IgD-negative memory B cell (primary cell): Measurements from ENCODE around the gene PFN1. TPM values are rescaled to one million over a fixed set of nuclear protein-coding genes. Genes with fewer than 3 reads are reported as not detected.

ENCODE experiments used
- H3K27ac Mint-ChIP-seq, 3 donors: one replicate each; pipeline ENCODE4 v1.8.0; 2020 to 2022; ENCODE audit warnings: mild to moderate bottlenecking in 3 of 3, mixed read lengths in 3 of 3, moderate library complexity in 1 of 3
- H3K27me3 Mint-ChIP-seq: one replicate; pipeline ENCODE4 v1.8.0; 2021; ENCODE audit warnings: mixed read lengths
- H3K36me3 Mint-ChIP-seq: one replicate; pipeline ENCODE4 v1.8.0; 2020; ENCODE audit warnings: mild to moderate bottlenecking, mixed read lengths
- H3K4me1 Mint-ChIP-seq, 3 donors: one replicate each; pipeline ENCODE4 v1.8.0; 2020 to 2022; ENCODE audit warnings: mixed read lengths in 3 of 3, mild to moderate bottlenecking in 1 of 3
- H3K4me3 Mint-ChIP-seq, 4 donors: one replicate each; pipeline ENCODE4 v1.8.0; 2020 to 2022; ENCODE audit warnings: mild to moderate bottlenecking in 4 of 4, mixed read lengths in 4 of 4, moderate library complexity in 3 of 4
- H3K9me3 Mint-ChIP-seq, 3 donors: one replicate each; pipeline ENCODE4 v1.8.0; 2020 to 2021; ENCODE audit warnings: mixed read lengths in 3 of 3, mild to moderate bottlenecking in 1 of 3
- polyA plus RNA-seq: library from polyadenylated mRNA; unstranded; fragments of 300-500 nt; fragmentation: Illumina TruSeq; gene quantifications from one replicate; pipeline ENCODE4 v1.2.3, GENCODE V29; 2021

PFN1 gene
- polyA plus RNA-seq, 1 donor from 2014 or later: 1,903 TPM

GRCh38 chr17:4972322-4972721 lies 24.0 kb upstream of the PFN1 start:
- Mint-ChIP-seq H3K4me1 (peaks cover 0 to 11% (median 2%) of the 10 kb centered on the region in 3 donors), H3K27me3 (no peaks in the 10 kb centered on the region), H3K9me3 (no peaks in the 10 kb centered on the region), H3K27ac (peak overlapping the region in 1 of 3 donors; percentile 31), H3K4me3 (no peak overlapping the region), H3K36me3 (no peaks in the 10 kb centered on the region)

GRCh38 chr17:4971826-4972225 lies 23.5 kb upstream of the PFN1 start:
- H3K4me1 Mint-ChIP-seq: peaks cover 0 to 11% (median 2%) of the 10 kb centered on the region in 3 donors
- peak overlapping the region in 1 of 3 donors; percentile 31 for H3K27ac Mint-ChIP-seq
- H3K27me3 Mint-ChIP-seq: no peaks in the 10 kb centered on the region
- H3K36me3 Mint-ChIP-seq: no peaks in the 10 kb centered on the region
- H3K4me3 Mint-ChIP-seq: no peak overlapping the region
- no peaks in the 10 kb centered on the region for H3K9me3 Mint-ChIP-seq

- Mint-ChIP-seq H3K36me3 (peaks cover 2% of the 10 kb centered on the region), H3K4me3 (peak overlapping the region in 1 of 4 donors; percentile 64)
Observed at GRCh38 chr17:4970273-4970672, 21.9 kb upstream of the PFN1 start.

GRCh38 chr17:4969551-4970173 lies 21.3 kb upstream of the PFN1 start:
- peaks cover 5 to 22% (median 6%) of the 10 kb centered on the region in 3 donors for H3K4me1 Mint-ChIP-seq
- H3K4me3 Mint-ChIP-seq: peak overlapping the region in 3 of 4 donors; percentile 48 to 81 (median 54)
- H3K27me3 Mint-ChIP-seq: no peaks in the 10 kb centered on the region
- peak overlapping the region in 2 of 3 donors; percentile 36 to 67 for H3K27ac Mint-ChIP-seq
- H3K9me3 Mint-ChIP-seq: no peaks in the 10 kb centered on the region
- peaks cover 3% of the 10 kb centered on the region for H3K36me3 Mint-ChIP-seq

More at GRCh38 chr17:4970273-4970672, 21.9 kb upstream of the PFN1 start:
- Mint-ChIP-seq H3K27me3 (no peaks in the 10 kb centered on the region), H3K27ac (peak overlapping the region in 1 of 3 donors; percentile 67), H3K4me1 (peaks cover 5 to 21% (median 6%) of the 10 kb centered on the region in 3 donors), H3K9me3 (no peaks in the 10 kb centered on the region)

GRCh38 chr17:4969047-4969550 lies 20.8 kb upstream of the PFN1 start:
- Mint-ChIP-seq H3K27me3 (no peaks in the 10 kb centered on the region), H3K4me1 (peaks cover 5 to 22% (median 6%) of the 10 kb centered on the region in 3 donors), H3K4me3 (peak overlapping the region in 2 of 4 donors; percentile 48 to 54), H3K36me3 (peaks cover 3% of the 10 kb centered on the region), H3K27ac (peak overlapping the region in 1 of 3 donors; percentile 36), H3K9me3 (no peaks in the 10 kb centered on the region)

GRCh38 chr17:4968486-4969046 lies 20.2 kb upstream of the PFN1 start:
- Mint-ChIP-seq H3K4me1 (peaks cover 5 to 22% (median 6%) of the 10 kb centered on the region in 3 donors), H3K4me3 (peak overlapping the region in 1 of 4 donors; percentile 54), H3K27me3 (no peaks in the 10 kb centered on the region), H3K36me3 (peaks cover 3% of the 10 kb centered on the region), H3K9me3 (no peaks in the 10 kb centered on the region), H3K27ac (no peak overlapping the region)

GRCh38 chr17:4967539-4968485 lies 19.5 kb upstream of the PFN1 start, which contains the start of gene SPAG7:
Gene SPAG7 (minus strand): TSS chr17:4967817. CDS start chr17:4967804, 13 bp downstream.
- Mint-ChIP-seq H3K27ac (peak within 1 kb of the TSS in 2 of 3 donors; percentile 23 to 94), H3K4me3 (no peak within 1 kb of the TSS), H3K9me3 (no peaks in the 10 kb centered on the region), H3K4me1 (peaks cover 6 to 22% (median 7%) of the 10 kb centered on the region in 3 donors), H3K36me3 (peaks cover 3% of the 10 kb centered on the region), H3K27me3 (no peaks in the 10 kb centered on the region)

GRCh38 chr17:4966844-4967538 lies 18.7 kb upstream of the PFN1 start:
- Mint-ChIP-seq H3K27ac (peak overlapping the region in 1 of 3 donors; percentile 23), H3K27me3 (no peaks in the 10 kb centered on the region), H3K4me3 (no peak overlapping the region)

GRCh38 chr17:4965311-4965986 lies 17.1 kb upstream of the PFN1 start:
- Mint-ChIP-seq H3K27ac (peak overlapping the region in 1 of 3 donors; percentile 33), H3K9me3 (no peaks in the 10 kb centered on the region), H3K4me3 (peak overlapping the region in 3 of 4 donors; percentile 34 to 80 (median 49)), H3K36me3 (peaks cover 5% of the 10 kb centered on the region), H3K4me1 (peaks cover 6 to 20% (median 9%) of the 10 kb centered on the region in 3 donors), H3K27me3 (no peaks in the 10 kb centered on the region)

More at GRCh38 chr17:4966844-4967538, 18.7 kb upstream of the PFN1 start:
- Mint-ChIP-seq H3K36me3 (peaks cover 3% of the 10 kb centered on the region), H3K9me3 (no peaks in the 10 kb centered on the region), H3K4me1 (peaks cover 6 to 22% (median 7%) of the 10 kb centered on the region in 3 donors)

- H3K36me3 Mint-ChIP-seq: peaks cover 5% of the 10 kb centered on the region
- H3K4me1 Mint-ChIP-seq: peaks cover 0 to 8% (median 3%) of the 10 kb centered on the region in 3 donors
- H3K9me3 Mint-ChIP-seq: no peaks in the 10 kb centered on the region
- H3K27ac Mint-ChIP-seq: no peak overlapping the region
- H3K4me3 Mint-ChIP-seq: peak overlapping the region in 1 of 4 donors; percentile 9
- no peaks in the 10 kb centered on the region for H3K27me3 Mint-ChIP-seq
Observed at GRCh38 chr17:4960279-4960922, 12.1 kb upstream of the PFN1 start.

GRCh38 chr17:4959261-4959965 lies 11.1 kb upstream of the PFN1 start:
- H3K27me3 Mint-ChIP-seq: no peaks in the 10 kb centered on the region
- peaks cover 0 to 6% (median 0%) of the 10 kb centered on the region in 3 donors for H3K4me1 Mint-ChIP-seq
- peak overlapping the region in 1 of 3 donors; percentile 25 for H3K27ac Mint-ChIP-seq
- peaks cover 2% of the 10 kb centered on the region for H3K36me3 Mint-ChIP-seq
- H3K9me3 Mint-ChIP-seq: no peaks in the 10 kb centered on the region
- peak overlapping the region in 1 of 4 donors; percentile 9 for H3K4me3 Mint-ChIP-seq

- Mint-ChIP-seq H3K27me3 (no peaks in the 10 kb centered on the region), H3K27ac (no peak overlapping the region), H3K36me3 (peaks cover 2% of the 10 kb centered on the region), H3K4me3 (no peak overlapping the region), H3K4me1 (peaks cover 0 to 6% (median 0%) of the 10 kb centered on the region in 3 donors), H3K9me3 (no peaks in the 10 kb centered on the region)
Observed at GRCh38 chr17:4958102-4958501, 9.8 kb upstream of the PFN1 start.
